GM21619 (cell line): ENCODE results near the gene PDGFC.

Experiments
- ATAC-seq: cut with Tn5 transposase; IDR thresholded peaks from one replicate; pipeline ENCODE4 v1.9.1; 2021; ENCODE audit not compliant: unreplicated experiment

Gene PDGFC, protein sequence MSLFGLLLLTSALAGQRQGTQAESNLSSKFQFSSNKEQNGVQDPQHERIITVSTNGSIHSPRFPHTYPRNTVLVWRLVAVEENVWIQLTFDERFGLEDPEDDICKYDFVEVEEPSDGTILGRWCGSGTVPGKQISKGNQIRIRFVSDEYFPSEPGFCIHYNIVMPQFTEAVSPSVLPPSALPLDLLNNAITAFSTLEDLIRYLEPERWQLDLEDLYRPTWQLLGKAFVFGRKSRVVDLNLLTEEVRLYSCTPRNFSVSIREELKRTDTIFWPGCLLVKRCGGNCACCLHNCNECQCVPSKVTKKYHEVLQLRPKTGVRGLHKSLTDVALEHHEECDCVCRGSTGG

DNA sequence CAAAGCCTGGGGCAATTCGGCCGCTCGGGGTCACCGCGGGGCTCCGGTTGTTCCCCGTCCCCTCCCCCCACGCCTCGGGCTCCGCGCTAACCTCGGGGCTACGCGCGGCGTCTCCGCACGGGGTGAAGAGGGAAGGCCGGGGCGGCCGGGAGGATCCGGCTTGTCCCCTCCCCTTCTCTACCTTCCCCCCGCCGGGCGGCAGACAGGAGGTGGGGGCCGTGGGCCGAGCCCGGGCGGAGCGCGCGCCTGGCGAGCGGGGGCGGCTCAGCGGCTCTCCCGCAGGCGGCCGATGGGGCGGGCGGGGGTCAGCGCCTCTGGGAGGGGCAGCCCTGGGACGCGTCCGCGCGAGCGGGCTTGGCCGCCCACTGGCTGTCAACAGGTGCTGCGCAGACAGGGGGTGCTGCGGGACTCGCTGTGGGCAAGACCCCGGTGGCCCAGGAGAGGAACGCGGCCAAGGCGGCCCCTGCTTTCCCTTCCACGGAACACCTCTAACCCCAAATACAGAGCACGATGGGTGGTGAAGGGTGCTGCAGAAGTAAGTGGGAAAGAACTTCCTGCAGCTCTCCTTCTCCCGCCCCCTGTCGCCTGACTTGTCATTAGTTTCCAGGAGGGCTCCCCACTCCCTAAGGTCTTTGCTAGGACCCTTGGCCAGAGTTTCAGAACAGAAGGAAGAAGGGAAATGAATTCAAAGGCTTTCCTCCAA, at the start of gene PDGFC:
Gene PDGFC (minus strand): TSS at position 124 of the 703 bp plus-strand sequence. CDS start 896 bp downstream, outside the sequence.
- no peak for ATAC-seq

DNA sequence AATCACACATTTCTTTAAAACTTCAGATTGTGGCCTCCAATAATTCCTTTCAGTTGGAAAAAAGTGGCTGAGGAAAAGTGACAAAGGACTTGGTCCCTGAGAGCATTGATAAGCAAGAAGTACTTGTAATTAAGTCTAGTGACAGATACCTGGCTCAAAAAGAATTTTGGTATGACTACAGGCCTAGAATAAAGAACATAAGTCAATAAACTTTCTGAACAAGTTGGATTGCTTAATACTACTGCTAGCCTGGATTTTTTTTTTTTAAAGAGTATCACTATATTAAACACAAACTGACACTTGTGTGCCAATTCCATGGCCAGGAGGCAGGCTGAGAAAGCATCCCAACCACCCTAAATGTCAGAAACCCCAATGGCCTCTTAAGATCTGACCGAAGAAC, 49.3 kb upstream of the PDGFC start:
- no peak for ATAC-seq

DNA sequence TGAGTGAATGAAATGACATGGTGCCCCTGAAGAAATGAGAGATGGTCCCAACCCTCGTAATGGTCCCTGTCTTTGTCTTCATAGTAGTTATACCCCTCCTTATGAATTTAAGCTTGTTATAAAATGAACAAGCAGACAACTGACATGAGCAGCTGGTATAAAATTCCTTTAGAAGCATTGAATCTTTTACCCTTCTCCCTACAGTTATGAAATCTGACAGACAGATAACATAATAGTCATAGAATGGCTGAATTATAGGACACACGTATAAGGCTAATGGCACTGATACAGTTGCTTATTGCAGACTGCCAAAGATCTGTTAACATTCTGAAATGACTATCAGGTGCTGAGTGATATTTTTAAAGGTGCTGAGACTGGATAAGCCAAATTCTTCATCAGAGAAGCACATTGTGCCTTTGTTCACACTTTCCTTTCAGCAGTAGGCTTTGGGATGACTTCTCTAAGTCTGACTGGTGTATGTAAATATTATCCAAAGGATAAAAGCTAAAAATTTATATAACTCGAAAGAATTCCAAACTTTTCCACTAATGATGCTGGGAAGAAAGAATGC, 47.4 kb upstream of the PDGFC start:
- ATAC-seq, result no peak

DNA sequence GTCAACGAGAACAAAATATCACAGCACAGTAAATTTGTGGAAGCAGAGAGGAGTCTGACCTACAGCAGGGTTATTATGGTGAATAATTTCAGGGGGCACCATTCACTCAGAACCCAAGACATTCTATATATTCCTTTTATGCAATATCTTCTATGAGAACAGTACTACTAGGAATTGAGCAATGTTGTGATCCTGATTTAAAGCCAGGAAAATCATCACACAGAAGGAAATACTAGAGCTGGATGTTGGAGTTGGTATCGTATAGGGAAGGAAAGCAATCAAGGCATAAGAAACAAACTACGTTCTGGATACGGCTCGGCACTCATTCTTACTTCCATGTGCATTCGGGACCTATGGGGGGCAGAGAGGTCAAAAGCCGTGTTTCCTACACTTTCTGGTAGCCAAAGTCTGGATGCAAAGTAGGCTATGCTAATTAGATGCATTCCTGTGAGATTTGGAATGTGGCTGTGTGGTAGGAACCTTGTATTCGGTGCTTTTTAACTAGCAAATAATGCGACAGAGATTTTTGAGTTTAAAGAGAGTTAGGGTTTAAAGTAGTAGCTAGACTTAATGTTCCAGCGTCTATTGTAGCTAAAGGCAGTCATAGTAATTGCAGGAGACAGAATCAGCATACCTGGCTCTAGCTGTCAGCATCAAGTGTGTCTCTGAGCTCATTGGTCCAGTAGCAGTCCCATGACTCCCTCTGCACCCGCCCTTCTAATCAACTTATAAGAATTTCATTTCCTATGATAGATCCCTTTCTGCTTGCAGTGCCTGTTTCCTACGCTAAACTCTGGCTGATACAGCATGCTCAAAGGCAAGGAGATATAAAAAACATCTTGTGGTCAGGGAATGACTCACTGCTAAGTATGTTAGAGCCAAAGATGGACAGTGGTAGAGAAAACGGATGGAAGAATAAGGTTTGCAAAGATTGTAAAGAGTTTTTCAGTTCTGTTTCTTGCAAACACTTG, 43.3 kb upstream of the PDGFC start:
- ATAC-seq, result no peak

DNA sequence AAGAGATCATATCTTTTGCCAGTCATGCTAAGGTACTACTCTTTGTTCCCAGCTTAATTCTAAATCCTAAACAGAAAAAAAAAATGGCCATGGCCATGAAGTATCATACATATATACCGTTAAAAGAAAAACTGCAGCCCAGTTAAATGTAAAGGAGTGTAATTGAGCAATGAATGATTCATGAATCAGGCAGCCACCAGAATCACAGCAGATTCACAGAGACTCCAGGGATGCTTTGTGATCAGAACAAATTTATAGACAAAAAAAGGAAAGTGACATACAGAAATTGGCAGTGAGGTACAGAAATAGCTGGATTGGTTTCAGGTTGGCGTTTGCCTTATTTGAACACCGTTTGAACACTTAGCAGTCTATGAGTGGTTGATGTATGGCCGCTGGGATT, 42.1 kb upstream of the PDGFC start:
- no peak for ATAC-seq

DNA sequence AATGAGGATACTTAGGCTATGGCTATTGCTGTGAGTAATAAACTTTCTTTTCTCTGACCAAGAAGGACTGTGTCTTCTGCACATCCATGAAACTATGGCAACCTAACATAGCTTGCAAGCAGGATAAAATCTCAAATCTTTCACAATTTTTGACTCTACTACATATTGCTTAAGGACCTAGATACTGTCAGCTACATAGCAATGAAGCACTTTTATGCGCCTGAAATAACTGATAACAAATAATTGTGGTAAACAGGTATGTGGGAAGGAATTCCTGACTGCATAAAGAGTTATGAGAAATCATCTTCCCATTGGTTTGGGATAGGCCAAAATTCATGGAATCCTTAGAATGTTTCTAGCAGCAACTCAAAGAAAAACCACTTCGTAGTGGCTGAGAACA, 41.2 kb upstream of the PDGFC start:
- ATAC-seq, result no peak

DNA sequence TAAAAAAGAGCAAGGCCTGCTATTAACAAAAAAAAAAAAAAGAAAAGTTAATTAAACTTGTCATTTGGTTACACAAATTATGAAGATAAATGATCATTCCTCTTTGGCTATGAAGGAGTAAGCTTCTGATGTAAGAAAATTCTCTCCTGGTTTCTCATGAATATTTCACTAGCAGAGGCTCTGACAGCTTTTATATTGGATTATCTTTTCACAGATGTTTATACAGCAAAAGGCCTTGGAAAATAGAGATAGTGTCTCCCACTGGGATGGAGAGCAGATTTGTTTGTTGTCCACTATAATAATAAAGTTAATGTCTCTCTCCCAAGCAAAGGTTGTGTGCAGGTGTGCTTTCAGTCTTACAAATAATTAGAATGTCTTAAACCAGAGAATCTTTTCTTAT, 40.7 kb upstream of the PDGFC start:
- ATAC-seq, result no peak

DNA sequence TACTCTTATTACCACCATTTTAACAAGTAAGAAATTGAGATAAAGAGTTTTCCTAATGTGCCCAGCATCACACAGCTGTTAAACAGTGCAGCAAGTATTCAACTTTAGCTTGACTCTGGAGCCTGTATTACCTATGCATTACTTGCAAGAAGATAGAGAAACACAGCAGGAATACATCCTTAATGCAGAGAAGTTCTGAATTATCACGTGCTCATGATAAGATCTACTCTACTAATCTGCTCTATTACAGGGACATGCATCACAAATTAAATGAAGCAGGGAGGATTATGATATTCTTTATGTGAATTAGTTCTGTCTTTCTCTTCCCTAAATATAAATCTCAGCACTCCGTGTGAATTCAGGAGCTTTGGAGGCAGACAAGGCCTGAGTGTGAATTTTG, 39.0 kb upstream of the PDGFC start:
- ATAC-seq, result no peak

DNA sequence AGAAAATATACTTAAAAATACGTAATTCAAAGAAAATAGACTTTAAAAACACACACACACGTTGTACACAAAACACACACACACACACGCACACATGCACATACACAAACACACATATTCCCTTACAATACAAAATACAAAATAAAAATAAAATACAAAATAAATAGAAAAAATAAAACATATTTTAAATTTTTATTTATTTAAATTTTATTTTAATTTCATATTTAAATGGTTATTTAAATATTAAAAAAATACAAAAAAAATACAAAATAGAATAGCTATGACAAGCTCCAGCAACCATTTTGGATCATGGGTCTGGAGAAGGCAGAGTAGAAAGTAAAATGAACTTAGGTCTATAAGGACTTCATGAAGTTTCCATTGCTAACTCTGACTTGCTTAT, 34.2 kb upstream of the PDGFC start:
- no peak for ATAC-seq

DNA sequence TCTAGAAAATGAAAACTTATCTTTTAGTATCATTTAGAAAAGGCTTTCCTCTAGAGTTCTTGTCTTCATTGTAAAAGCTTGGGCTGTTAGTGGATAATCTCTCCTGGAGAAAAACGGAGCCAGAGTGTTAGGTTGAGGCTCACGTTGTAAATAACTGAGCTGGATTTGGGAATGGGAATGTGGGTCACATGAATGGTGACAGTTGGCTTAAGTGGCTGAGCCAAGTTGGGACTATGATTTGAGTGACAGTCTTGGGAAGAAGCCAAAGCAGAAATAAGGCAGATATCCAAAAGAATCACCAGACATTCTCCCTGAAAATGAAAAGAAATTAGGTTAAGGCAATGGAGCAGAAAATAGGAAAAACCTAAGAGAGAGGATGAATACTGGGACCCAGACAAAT, 33.6 kb upstream of the PDGFC start:
- no peak for ATAC-seq

DNA sequence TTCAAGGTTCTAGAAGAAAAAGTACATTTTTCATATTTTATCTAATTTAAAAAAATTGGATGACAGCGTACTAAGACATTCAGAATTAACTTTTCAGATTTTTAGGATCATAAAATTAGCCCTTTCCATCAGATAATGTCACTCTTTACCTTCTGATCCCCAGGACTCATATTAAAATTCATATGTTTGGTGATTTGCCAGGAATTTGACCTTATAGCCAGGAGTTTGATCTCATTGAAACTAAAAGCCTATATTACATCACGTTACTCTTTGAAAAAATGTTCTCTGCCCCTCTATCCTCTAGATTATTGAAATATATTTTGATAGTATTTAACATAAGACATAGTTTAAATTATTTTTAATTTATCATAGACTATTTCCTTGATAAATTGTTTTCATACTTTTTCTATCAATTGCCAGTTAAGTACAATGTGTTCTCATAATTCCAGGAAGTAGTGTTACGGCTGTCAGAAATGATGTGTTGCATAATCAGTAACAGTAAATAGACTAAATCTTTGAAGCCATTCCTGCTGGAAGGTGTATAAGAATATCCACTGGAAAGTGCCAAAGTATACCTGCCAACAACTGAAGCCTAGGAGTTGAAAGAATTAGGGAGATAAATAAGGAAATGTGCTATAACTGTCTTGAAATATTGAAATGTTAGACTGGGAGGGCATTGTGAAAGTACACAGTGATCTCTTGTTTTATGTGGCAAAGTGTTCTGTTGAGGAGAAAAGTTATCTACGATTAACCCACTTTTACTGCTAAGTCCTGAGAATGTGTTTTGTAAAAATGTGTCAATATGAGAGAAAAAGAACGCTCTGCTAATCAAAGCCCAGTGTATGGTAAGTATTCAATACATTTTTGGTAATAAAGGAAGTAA, 32.9 kb upstream of the PDGFC start:
- no peak for ATAC-seq

DNA sequence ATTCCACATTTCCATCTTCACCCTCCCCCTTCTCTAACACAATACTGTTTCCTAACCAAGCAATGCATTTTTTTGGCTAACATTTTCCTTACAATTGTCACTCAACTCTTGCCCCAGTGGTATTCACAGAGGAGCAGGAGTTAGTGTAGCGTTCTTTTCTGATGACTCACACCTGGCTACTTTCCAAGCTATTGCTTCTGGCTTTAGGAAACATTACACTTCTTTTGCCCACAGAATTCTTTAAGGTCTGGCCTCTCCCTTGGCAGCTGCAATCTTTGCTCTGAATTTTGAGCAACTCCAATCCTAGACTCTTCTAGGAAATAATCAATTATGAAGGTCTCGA, 27.5 kb upstream of the PDGFC start:
- ATAC-seq, result no peak

DNA sequence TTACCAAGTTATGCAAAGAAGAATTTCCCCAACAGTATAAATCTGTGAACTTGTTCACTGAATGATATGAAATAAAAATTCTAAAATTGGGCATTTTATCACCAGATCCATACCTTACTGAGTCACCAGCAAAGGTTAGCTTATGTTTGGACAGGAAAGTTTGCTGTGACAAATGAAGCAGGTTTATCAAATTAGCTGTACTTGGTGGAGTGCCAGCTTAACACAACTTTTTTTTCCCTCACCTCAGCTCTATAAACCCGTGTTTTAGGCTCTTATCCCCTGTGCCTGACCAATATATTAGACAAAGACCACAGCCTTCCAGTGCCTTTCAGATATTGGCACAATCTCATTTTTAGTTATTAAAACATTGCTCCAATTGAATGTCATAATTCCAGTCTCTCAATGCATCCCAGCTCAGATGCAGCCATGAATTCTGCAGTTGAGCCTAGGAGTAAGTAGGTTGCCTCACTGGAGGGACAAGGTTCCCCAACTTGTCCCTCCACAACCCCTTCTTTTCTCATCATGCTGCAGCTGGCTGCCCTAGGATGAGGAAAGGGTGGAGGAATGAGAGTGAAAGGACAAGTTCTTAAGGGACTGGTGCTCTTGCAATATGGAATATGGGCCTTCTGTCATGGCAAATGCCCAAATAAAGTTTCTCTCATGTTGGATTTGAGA, 27.0 kb upstream of the PDGFC start:
- no peak for ATAC-seq

DNA sequence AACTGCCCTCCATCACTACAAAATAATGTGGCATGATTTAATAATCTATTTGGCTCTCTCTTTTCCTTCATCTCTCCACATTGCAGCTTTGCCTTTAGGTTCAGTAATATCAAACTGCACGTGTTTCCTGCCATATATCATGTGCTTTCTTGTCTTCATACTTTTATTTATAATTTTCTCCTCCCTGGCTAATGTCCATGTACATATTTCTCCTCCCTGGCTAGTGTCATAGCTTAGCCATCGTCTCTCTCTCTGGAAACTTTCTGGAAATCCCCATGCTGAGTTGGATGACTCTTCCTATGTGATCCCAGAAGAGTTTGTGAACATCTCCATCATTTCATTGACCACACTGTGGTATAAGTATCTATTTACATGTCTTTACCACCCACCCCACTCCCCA, 21.3 kb upstream of the PDGFC start:
- ATAC-seq, result no peak

DNA sequence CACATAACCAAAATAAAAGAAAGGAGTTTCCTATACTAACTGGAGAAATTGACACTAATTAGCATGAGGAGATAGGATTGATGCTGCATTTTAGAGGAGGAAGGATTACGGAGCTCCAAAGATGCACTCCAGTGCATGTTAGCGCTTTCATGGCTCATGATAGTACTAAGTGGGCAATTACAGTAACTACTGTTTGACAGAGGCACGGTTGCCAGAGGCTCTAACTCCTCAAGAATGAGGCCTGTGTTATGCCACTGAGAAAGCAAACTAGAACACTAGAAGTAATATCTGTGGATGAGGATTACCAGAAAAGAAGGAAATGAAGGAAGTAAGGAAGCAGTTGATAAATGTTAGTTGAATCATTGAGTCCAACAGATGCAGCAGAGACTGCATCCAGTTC, 19.6 kb upstream of the PDGFC start:
- no peak for ATAC-seq

DNA sequence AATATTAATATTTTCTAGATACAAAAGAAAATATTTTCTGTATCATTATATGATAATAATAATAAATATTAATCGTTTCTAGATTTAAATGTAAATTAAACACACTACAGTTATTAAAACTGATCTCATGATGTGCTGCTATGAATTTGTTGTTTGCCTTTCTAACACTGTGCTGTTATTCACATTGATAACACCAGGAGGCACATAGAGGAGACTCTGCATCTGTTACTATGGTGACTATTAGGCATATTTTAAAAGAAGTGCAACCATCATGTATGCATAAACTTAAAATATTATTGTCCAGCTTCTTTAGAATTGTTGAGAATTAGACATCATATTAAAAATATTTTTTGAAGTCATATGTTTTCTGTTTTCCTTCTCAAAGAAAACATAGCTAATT, 11.8 kb upstream of the PDGFC start:
- ATAC-seq, result no peak

DNA sequence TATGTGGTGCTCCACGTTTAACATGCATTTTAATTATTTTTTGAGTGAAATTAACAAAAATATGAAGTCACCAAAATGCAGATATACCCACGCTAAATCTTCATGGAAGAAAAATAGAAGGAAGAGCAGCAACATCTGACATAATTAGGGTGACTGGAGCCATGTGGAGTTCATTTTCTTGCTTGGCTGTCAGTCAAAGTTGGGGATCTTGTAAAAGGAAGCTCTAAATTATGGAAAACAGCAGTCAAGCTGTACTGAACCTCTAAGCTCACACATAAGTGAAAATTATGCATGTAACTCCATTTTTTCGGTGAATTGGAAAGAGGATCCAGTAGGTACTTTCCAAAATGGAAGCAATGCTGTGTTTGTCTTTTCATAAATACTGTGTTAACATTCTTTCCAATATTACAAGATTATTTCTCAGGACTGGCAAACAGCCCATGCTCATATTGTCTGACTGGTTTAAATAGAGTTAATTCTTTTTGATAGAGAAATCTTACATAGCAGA, 9.7 kb upstream of the PDGFC start:
- ATAC-seq, result no peak

DNA sequence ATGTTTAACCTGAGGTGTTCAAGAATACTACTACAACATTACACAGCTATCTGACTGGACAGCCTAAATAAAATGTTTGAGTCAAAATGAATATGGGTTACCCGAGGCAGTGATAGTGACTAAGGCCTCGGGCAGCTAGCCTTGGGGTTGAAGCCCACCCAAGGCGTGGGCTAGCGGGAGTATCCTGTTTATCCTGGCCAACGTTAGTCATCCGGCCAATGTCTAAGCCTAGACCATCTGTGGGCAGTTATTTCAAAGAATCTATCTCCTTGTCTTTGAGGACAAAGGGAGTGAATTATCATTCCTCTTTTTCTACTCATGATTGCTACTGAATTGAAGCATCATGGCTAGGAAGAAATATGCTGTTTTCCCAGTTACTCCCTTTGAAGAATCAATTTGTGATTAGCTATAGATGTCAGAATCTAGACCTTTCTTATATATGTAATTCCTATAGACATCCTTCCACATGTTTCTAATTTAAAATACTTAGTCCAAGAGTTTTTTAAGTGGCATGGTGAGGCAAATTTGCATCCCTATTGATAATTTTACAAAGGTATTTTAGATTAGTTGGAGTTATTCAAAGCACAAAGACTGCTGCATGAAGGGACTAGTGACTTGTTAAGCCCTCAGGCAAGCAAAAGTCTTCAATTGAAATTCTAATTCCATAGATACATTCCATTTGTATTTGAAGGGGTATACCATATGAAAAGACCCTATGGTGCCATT, 6.0 kb upstream of the PDGFC start:
- ATAC-seq, result no peak

DNA sequence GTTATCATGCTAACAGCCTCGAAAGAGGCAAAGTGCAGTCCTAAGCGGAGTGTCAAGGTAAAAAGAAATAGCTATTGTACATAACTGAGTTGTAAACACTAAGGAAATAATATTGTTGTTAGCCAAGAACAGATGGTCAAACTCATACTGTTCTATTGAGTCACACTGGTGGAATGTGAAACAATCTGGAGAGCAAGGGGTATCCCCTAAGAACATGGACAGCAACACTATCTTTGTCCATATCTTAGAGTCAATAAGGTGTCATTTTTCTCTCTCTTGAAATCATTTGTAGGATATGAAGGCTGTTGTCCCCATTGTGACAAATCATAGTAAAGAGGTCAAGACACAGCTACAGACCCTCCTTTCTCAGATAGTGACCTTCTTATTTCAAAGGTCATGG, 4.5 kb upstream of the PDGFC start:
- ATAC-seq, result no peak
